Renal cortical epithelial cell (primary cell): ENCODE results near the gene MYO7A. TPM values are rescaled to one million over a fixed set of nuclear protein-coding genes. Genes with fewer than 3 reads are reported as not detected.
"Not testable (repeated sequence)": the region's sequence is repeated elsewhere in the genome, so short reads cannot be mapped to it uniquely, and the experiment has no call there.

Experiments
- DNase-seq: peaks from one replicate; pipeline ENCODE4 v3.0.0-alpha.2; 2011; ENCODE audit warnings: low read depth
- total RNA-seq: library from RNA; depleted of rRNA; stranded (reverse); fragments of >200 nt; gene quantifications from 2 replicates; pipeline ENCODE4 v1.2.3, GENCODE V29; 2014

Gene MYO7A
- total RNA-seq, 1 donor from 2014 or later: 1.2 TPM

DNA sequence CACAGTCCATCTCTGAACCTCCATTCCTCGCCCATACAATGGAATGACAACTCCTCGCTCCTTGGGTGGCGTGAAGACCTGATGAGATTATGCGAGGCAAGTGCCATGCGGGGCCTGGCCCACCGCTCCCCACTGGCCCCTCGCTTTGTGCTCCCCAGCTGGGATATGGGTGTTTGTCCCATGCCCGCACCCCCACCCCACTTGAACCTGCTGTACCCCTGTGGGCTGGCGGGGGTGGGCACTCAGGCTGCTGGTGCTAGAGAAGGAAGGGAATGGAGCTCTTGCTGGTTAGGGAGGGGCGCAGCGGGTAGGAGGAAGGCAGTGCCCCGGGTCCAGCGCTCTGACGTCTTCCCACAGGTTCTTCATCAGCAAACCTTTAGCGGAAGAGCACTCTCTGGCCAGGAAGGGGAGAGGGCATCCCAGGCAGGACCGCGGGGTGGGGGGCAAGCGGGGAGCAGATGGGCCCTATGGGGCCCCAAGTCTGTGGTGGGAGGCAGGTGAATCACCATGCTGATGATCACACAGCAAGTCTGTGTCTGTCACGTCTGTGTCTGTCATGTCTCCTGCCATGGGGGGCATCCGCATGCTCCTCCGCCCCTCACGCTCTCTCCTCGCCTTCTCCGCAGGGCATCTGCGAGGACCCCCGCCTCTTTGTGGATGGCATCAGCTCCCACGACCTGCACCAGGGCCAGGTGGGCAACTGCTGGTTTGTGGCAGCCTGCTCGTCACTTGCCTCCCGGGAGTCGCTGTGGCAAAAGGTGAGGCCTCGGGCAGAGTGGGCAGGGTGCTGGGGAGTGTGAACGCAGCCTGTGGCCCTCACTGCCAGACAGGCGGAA, 34.8 kb upstream of the MYO7A start:
- no peak for DNase-seq

DNA sequence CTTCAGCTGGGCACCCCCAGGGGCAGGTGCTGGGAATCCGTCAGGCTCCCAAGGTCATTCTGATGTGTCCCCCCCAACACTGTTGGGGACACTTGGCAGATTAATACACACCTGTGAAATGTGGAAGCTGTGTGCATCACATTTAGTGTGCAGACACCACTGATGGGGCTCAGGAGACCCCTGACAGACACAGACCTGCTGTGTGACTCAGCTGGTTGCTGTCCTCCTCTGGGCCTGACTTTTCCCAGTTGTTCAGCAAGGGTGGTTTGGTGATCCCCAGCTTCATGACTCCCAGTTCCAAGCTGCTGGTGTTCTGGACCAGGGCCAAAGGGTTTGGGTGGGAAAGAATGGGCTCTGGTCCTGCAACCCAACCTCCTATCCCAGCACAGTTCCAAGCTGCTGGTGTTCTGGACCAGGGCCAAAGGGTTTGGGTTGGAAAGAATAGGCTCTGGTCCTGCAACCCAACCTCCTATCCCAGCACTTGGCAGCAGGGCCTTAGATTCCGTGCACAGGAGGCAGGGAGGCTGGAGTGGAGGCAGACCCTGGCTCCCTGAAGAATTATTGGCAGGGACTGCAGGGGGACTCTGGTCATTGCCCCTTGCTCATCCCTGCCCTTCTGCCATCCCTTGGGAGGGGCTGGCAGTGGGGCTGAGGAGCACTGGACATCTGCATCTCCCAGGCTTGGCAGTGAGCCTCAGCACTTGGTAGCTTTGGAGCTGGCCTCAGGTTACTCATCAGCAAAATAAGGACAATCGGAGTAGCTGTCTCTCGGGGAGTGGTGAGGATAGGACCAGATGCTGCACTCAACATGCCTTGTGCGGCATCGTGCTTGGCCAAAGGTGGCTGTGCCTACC, 33.8 kb upstream of the MYO7A start:
- DNase-seq: no peak

DNA sequence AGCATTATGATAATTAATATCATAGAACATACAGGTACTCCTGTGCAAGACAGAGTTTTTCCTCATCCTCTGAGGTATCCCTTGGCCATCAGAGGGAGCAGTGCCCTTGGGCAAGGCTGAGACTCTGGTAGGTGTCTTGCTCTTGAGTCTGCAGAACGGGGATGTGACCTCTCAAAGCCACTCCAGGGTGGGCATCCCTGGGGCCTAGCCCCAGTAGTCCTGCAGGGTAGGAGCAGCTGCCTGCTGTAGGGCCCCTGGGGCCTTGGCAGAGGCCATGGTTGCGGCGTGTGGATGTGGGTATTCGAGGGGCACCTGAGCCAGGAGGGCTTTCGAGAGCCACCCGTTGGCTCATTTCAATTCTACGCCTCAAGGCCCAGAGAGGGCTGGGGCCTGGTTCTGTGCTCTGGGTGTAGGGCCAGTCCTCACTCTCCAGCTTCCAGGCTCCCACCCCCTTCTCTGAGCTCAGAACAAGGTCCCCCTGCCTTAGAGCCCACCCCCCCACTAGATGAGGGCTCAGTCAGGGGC, 33.1 kb upstream of the MYO7A start:
- no peak for DNase-seq

DNA sequence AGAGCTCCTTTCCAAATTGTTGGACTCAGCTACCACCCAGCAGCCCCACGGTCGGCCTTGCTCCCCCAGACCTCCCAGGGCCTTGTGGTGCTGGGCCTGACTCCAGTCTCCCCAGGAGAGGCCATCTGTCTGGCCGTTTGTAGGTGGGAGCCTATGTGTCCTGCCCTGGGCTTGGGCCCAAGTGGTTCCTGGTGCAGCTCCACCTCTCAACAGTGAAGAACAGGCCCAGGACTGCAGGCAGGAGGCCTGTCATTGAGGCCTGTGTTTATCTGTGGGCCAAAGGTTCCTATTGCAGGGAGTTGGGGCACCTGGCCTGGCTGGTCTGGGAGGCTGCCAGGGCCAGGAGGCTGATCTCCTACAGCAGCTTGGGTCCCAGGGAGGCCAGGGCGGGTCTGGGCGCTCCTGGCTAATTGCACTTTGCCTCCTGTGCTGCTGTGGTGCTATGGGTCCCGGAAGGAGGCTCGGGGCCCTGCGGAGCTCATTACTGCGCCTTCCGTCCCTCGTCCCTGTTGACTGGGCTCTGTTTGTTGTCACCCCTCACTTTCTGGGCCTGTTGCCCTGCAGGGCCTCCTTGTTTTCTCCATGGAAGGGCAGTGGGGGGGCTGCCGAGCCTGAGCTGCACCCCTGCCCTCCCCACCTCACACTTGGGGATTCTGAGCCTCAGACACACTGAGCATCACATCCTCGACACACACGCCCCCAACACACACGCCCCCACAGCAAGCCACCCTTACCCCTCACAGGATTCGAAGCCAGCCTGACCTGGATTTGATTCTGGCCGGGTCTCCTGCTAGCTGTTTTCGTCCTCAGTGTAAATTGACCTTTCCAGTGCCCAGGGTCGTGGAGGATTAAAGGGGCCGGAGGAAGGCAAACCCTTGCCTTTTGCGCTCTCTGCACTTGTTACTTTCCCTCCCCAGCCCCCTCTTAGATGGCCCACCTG, 32.2 kb upstream of the MYO7A start:
- no peak for DNase-seq

DNA sequence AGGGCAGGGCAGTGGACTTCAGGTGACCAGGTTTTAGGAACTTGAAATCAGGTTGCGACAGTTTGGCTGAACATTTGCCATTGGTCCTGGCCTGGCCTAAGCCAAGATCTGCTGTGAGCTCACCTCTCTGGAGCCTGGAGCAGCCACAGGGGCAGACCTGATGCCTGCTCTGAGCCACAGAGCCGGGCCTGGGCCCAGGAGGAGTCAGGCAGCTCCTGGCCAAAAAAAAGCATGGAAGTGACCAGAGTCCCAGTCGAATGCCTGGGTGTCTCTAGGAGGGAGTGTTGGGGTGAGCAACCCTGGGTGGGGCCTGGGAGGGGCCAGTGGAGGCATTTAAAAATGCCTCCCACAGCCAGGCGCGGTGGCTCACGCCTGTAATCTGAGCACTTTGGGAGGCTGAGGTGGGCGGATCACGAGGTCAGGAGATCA, 31.4 kb upstream of the MYO7A start:
- no peak for DNase-seq

DNA sequence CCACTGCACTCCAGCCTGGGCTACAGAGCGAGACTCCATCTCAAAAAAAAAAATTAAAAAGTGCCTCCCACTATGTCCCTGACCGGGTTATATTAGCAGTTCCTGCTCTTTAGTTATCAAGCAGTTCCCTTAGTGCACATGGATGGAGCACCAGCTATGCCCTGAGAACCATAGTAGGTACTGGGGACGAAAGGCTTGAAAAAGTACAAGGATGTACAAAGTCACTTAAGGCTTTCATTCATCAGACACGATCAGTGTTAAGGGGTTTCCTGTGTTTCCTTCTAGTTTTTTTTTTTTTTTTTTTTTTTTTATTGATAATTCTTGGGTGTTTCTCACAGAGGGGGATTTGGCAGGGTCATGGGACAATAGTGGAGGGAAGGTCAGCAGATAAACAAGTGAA, 30.9 kb upstream of the MYO7A start:
- not testable (repeated sequence) for DNase-seq

DNA sequence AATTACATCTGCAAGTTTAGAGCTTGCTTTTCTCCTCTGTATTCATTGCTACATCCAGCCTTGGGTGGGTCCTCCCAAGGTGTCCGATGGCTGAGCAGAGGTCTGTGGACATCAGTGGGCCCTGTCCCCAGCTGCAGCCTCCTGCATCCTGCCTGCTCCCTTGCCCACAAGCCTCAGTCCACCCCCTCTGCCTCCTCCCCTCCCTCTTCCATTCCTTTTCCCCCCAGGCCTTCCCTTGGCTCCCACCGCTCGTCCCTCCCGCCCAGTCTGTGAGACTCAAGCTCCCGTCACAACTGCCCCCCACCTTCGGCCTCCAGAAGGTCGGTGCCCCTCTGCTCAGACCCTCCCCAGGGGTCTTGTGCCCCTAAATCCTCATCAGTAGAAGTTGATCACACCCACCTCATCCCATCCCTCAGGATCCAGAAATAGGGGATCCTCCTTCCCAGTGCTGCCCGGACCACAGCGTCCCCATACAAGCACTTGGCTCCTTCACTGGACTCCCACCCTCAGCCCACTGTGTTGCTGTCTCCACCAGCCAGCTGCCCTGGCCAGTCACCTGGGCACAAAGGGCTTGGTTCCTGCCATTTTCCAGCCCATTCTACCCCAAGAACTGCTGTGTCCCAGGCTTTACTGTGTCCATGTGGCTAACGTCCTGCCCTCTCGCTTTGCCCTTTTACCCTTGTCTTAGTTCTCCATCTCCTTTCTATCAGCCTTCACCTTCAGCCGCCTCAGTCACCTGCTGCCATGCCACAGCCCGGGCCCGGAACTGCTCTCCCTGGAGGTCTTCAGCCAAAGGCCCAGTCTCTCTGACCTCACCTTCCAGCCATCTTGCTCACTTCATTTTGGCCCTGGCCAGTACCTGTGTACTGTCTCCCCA, 27.6 kb upstream of the MYO7A start:
- no peak for DNase-seq

DNA sequence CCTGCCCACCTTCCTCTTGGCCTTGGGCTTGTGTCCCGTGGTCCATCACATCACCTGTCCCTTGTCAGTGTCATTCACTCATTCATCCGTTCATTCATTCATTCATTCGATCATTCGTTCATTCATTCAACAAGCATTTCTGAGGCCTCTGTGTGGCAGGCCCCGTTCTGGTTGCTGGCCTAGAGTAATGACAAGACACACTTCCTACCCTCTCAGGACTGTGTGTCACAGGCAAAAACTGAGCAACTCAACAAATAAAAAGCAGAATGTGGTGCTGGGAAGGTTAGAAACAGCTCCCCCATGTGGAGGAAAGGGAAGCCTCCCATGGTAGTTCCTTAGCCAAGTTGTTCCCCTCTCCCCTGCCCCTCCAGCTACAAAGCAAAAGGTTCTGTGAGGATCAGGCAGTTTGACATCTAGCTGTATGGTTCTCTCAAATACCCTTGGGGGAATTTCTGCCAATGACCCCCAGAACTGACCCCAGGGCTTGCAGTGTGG, 27.0 kb upstream of the MYO7A start:
- no peak for DNase-seq

DNA sequence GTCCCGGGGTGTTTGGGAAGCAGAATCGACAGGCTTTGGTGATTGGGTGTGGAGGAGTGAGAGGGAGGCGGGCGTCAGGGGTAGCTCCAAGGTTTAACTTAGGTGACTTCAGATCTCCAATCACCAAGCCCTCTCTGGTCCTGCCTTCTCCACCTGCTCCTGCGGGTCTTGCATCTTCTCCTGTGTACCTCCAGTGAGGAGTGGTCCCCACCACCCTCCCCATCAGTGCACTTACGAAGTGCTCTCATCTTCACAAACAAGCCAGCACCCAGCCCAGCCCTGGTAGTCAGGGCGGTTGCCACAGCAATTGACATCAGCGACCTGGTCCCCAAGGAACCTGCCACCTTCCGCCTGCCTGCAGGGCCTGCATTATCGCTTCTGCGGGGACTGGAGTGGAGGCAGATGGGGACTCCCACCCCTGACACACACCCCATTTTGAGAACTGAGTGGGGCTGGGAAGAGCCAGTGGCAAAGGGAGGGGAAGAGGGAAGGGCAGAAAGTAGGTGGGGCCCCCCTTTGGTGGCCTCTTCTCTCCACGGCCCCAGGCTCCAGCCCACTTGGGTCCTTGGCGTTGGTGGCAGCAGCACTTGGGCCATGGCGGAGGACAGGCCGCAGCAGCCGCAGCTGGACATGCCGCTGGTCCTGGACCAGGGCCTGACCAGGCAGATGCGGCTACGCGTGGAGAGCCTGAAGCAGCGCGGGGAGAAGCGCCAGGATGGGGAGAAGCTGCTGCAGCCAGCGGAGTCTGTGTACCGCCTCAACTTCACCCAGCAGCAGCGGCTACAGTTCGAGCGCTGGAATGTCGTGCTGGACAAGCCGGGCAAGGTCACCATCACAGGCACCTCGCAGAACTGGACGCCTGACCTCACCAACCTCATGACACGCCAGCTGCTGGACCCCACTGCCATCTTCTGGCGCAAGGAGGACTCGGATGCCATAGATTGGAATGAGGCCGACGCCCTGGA, 25.5 kb upstream of the MYO7A start, which contains the start of gene OMP:
Gene OMP (plus strand): TSS at position 595 of the 965 bp plus-strand sequence. CDS start 0 bp downstream, at position 595.
- no peak for DNase-seq

DNA sequence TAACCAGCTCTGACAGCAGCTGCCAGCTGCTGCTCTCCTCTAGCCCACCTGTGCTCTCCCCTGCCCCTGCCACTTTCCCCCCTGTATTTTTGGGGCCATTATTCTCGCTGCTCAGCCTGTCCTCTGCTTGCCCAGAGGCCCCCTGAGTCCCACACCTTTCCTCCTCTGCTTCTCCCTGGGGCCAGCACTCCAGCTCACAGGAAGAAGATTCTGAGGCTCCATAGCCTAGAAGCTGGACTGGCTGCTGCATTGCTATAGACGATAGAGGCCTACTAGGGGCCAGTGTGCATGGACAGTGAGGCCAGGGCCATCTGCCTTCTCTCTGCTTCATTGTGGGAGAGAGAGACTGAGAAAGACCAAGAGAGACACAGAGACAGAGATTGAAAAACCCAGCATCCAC, 24.7 kb upstream of the MYO7A start:
- no peak for DNase-seq

DNA sequence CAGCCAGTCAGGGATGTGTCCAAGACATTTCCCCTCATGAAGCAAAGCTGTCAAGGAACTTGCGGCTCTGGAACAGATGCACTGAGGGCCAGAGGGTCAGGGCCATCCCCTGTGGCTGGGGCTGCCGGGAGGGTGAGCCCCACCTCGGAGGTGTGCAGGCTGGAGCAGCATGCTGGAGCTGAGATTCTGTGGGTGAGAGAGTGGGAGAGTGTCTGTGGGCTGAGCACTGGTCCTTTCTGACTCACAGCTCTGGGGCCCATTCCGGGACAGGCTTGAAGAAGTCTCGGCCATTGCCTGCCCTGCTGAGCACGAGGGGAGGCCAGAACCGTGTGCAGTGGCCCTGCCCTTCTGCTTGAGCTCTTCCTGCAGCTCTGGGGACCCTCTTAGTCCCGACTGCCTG, 23.3 kb upstream of the MYO7A start:
- no peak for DNase-seq

DNA sequence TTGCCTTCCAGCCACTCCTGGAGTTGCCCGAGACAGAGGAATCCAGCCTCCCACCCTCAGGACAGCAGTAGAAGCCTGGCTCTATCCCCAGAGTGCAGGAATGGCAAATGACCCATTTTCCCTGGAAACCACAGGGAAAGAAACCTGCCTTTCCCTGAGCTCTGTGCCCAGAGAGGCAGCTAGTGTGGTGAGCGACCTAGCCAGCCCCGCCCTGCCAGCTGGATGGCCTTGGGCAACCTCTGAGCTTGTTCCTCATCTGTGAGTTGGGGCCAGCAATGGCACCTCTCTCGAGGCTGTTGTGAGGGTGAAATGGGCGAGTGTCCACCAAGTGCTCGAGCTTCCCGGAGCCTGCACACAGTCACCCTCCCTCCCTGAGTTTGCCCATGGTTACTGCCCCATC, 21.7 kb upstream of the MYO7A start:
- DNase-seq: no peak

DNA sequence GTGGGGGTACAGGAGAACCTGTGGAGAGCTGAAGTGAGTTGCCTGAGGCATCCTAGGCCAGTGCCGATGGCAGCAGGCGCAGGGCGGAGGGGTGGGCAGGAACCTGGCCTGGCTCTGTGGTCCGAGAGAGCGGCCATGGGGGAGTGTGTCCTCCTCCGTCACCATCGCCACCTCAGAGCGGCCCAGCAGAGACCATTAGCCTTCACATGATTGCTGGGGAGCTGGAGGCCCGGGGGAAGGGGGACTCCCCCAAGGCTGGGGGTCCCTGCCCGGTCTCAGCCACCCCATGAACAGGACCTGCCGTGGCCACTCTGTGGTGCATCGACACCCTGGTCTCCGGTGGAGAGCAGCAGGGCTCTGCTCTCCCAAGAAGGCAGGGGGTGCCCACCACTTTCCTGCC, 21.3 kb upstream of the MYO7A start:
- DNase-seq: no peak

DNA sequence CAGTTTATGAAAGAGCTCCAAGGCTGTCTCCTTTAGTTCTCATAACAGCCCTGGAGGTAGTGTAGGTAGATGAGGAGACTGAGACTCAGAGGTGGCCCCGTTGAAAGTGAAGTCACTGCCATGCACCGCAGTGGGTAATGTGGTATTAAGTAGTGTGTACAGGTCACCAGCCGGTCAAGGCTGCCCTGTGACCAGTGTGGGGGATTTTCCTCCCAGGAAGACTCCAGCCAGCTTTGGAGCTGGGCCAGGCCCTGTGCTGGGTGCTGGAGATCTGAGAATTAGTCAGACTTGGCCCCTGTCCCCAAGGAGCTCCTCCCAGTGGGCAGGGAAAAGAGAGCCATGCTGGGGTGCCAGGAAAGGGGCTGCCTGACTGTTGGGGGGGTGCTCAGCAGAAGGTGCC, 20.1 kb upstream of the MYO7A start:
- peak; percentile 96 for DNase-seq

DNA sequence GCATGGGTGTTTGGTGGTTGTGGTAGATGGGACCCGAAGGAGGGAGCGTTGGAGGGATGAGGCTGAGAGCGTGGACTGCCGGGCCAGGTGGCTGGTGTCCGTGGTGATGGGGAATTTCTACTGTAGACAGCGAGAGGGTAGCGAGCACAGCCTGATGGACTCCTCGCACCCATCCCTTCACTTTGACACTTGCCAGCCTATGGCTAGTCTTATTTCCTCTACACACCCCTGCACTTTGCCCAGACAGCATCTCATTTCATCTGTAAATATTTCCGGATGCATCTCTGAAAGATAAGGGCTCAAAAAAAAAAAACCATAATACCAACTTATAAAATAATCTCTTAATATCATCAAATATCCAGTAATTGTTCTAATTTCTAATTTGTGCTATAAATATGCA, 19.6 kb upstream of the MYO7A start:
- no peak for DNase-seq

DNA sequence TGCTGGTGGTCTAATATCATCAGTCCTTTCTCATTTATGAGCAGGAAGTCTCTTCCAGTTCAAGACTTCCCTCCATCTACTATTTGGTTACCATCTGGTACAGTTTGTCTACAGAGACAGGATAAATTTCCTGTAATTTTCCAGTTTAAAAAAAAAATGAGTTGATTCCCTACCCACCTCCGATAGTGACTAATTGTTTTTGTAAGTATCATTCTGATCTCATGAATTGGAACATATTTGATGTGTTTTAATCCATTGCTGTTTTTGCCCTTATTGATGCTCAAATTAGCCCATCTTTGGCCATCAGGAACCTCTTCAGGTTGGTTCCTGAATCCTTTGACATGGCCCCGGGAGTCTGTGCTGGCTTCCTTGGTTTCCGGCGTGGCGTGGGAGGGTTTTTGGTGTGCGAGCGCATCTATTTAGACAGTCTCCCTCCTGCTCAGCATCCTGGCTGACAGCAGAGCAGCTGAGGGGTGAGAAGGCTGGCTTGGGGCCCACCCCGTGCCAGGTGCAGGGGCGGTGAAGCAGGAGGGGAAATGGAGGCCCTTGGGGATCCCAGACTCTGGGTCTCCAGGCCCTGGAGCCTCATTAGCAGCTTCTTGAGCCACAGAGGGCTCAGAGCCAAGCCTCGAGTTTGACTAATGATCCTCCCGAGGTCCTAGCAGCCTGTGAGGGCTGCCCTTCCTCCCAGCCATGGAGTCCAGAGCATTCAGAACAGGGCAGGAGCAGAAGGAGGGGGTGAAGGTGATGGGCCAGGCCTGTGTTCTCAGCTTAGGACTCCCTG, 18.6 kb upstream of the MYO7A start:
- peak; percentile 64 for DNase-seq

DNA sequence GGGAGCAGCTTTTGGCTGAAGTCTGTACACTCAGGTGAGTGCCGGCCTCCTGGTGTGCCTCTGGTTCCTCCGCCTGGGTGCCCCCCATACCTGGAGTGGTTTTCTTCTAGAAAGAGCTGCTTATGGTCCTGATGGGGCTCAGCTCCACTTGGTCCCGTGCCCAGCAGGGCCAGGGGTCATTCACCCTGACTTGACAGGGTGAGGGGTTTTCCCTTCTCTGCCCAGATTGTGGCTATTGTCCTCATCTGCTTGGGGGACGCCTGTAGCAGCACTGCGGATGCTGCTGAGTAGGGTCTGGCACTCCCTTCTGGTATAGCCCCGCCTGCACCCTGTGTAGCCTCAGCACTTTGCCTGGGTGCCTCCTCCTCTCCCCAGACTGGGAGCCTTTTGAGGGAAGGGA, 17.2 kb upstream of the MYO7A start:
- no peak for DNase-seq

DNA sequence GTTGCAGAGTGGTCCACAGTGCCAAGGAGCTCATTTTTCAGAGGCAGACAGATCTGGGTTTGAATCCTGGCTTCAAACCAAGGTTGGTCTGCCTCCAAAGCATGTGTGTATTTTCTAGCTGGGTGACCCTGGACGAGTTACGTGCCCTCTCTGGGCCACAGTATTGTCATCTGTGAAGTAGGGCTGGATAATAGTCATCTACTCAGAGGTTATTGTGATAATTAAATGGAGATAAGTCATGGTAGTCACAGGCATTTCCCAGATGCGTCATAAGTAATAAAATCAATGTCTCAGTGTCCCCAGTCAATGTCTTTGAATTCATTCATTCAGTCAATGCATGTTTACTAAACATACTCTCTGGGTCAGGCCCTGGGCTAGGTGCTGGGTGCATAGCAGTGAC, 16.8 kb upstream of the MYO7A start:
- DNase-seq: no peak
